ENCODE results near the gene ZSWIM4. TPM values are rescaled to one million over a fixed set of nuclear protein-coding genes. Genes with fewer than 3 reads are reported as not detected.

Gene ZSWIM4
- total and polyA plus RNA-seq, 10 of the 15 experiments (the other 5 are each of a cell fraction or from before 2014, with no cell fraction given): 0.73 to 11.1 (median 1.8) TPM; not detected in 2

- TF ChIP-seq DPF2 (IDR thresholded peaks at IDR 0.05) (no peak), RCOR1 (conservative IDR thresholded peaks at IDR 0.05; ENCODE audit: low read depth, low read length) (no peak), ATF7 (IDR thresholded peaks at IDR 0.05; ENCODE audit: low read depth) (peak; percentile 44), PRDM15 (CRISPR knock-in tag; IDR thresholded peaks at IDR 0.05) (no peak), IRF4 (IDR thresholded peaks at IDR 0.05; ENCODE audit: low read depth, low read length) (peak; percentile 78; the same call in 1 of the 2 replicates), BRCA1 (IDR thresholded peaks at IDR 0.05; ENCODE audit: low read depth, low read length) (no peak), RFX5 (IDR thresholded peaks at IDR 0.05; ENCODE audit: low read depth, low read length) (no peak), HSF1 (IDR thresholded peaks at IDR 0.05; ENCODE audit: low read depth, low read length) (no peak), LARP7 (IDR thresholded peaks at IDR 0.05) (peak; percentile 74; the same call in 1 of the 2 replicates), ZNF687 (IDR thresholded peaks at IDR 0.05) (peak; percentile 59), MAX (IDR thresholded peaks at IDR 0.05; ENCODE audit: low read depth, low read length) (peak; percentile 86), PKNOX1 (IDR thresholded peaks at IDR 0.05) (peak; percentile 60), NFXL1 (IDR thresholded peaks at IDR 0.05; ENCODE audit: borderline replicate concordance) (peak; percentile 54; the same call in 1 of the 2 replicates), ZBTB33 (IDR thresholded peaks at IDR 0.05) (no peak), MTA2 (IDR thresholded peaks at IDR 0.05; ENCODE audit: low read depth) (no peak; the same call in 1 of the 2 replicates), POLR2AphosphoS2 (IDR thresholded peaks at IDR 0.05; ENCODE audit: low read depth, low read length) (peak; percentile 94; the same call in 1 of the 2 replicates)
Observed at GRCh38 chr19:13774217-13775191, 20.7 kb upstream of the ZSWIM4 start, which contains the start of gene C19orf53 (continued).

Measured in GM12878 (cell line).